Retinal pigment epithelial cell (primary cell): Measurements from ENCODE around the gene TMEM255B.

Experiments used
- DNase-seq: peaks from one replicate; pipeline ENCODE4 v3.0.0-alpha.2; 2010; ENCODE audit warnings: low read depth
- H3K4me3 ChIP-seq: 2 replicates; pipeline ENCODE4 v1.5.1; 2011; ENCODE audit warnings: mild to moderate bottlenecking, low read length, control low read depth, moderate library complexity
- CTCF ChIP-seq: conservative IDR thresholded peaks from 2 replicates; pipeline ENCODE4 v1.5.1; 2011; ENCODE audit warnings: low read depth, low read length, control low read depth, inconsistent platforms

Gene TMEM255B

GRCh38 chr13:113726961-113727411, 32.0 kb upstream of the TMEM255B start:
- TF ChIP-seq CTCF, result no peak
- H3K4me3 ChIP-seq, result no peak overlapping the region
- DNase-seq, result no peak

DNA sequence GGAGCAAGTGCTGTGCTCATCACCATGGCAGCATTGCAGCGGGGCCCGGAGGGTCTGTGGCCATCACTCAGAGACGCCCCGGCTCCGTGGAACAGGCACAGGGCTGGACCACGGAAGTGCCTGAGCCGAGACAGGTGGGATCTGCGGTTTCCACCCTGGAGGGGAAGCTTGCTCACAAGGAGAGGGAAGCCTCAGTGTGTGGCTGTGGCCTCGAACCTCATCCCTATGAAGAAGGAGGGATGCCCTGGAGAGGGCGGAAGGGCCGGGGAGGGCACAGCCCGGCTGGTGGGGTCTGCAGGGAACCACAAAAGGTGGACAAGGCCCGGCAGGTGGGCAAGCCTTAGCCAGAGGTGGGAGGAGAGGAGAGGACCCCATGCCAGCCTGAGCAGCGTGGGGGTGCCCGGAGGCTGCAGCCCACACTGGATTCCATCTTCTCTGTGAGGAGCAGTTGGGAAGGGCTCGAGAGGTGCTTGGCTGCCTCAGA, 30.4 kb upstream of the TMEM255B start:
- no peak overlapping the region for H3K4me3 ChIP-seq
- no peak for DNase-seq
- no peak for TF ChIP-seq CTCF

- no peak for TF ChIP-seq CTCF
- no peak overlapping the region for H3K4me3 ChIP-seq
- DNase-seq, result no peak
These were observed 29.6 kb upstream of the TMEM255B start for GRCh38 chr13:113729187-113730019.

- no peak for DNase-seq
- no peak overlapping the region for H3K4me3 ChIP-seq
- no peak for TF ChIP-seq CTCF
These were observed 28.8 kb upstream of the TMEM255B start for GRCh38 chr13:113730258-113730691.

- TF ChIP-seq CTCF, result no peak
- no peak for DNase-seq
- H3K4me3 ChIP-seq, result no peak overlapping the region
These were observed 28.2 kb upstream of the TMEM255B start for GRCh38 chr13:113730831-113731191.

DNA sequence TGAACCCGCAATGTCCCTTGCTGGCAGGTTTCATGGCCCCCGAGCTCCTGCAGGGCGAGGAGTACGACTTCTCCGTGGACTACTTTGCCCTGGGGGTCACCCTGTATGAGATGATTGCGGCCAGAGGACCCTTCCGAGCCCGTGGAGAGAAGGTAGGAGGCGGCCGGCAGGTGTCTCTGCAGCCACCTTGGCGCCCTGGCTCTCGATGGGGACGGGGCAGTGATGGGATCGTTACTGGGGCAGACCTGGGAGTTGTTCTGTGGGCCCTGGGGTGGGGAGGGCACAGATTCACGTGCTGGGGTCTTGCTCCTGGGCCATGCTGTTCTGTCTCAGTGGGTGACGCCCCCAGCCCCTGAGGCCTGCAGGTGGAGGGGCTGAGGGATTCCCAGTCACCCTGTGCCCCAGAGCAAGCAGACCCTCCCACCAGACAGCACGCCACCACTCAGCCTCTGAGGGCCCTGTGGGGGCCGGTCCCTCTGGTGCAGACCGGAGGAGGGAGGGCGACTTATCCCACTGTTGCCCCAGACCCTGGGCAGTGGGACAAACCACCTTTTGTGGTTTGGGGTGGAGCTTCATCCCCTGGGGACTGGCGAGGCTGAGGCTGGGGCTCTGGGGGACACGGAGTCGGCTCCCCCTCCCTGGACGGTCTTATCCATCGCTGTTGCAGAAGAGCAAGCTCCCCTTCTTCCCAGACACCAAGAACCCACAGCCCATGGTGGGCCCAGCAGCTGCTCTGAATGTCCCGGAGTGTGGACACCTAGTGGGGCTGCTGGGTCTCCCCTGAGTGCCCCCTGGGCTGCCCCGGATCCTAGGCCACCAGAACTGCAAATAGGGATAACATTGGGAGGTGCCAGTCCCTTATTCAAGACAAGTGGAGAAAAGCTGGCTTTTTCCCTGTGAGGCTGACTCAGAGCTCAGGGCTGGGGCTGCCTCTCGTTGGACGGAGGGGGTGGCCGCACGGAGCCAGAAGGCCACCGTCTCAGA, 27.5 kb upstream of the TMEM255B start:
- DNase-seq, result no peak
- H3K4me3 ChIP-seq, result no peak overlapping the region
- TF ChIP-seq CTCF, result no peak
